SK-N-SH (cell line): ENCODE results near the gene FBXO44. TPM values are rescaled to one million over a fixed set of nuclear protein-coding genes. Genes with fewer than 3 reads are reported as not detected.

Source experiments
- CTCF ChIA-PET: fragments of 300-600, 350-600 bp; formaldehyde crosslinking; extraction: SDS; loops from one replicate; lab custom pipeline; 2021; lab: Yijun Ruan, JAX
- POLR2A ChIA-PET: fragments of 350-600 bp; sonication (Branson Sonifier 250); formaldehyde crosslinking; extraction: SDS; loops from one replicate; lab custom pipeline; 2020; ENCODE audit warnings: antibody characterized with exemption, inconsistent platforms; lab: Yijun Ruan, JAX
- DNase-seq: peaks from one replicate; pipeline ENCODE4 v3.0.0; 2012
- H2AFZ ChIP-seq: fragments of 200-600 bp; sonication (generic); 2 replicates; pipeline ENCODE4 v1.8.1; 2016; ENCODE audit warnings: antibody characterized with exemption, mild to moderate bottlenecking, low read depth
- H3F3A ChIP-seq: fragments of 200-600 bp; sonication (generic); replicated peaks from 2 replicates; pipeline ENCODE3; 2016; ENCODE audit warnings: antibody characterized with exemption, mild to moderate bottlenecking; ENCODE audit not compliant: insufficient read depth
- H3K27ac ChIP-seq, 2 experiments: fragments of 200-500 bp in 1 of 2; fragments of 200-600 bp in 1 of 2; sonication (Bioruptor generic) in 1 of 2; sonication (generic), shearing (Covaris generic) in 1 of 2; 2 replicates each; pipeline versions ENCODE4 v1.5.1 to v1.6.1; 2014 to 2016; ENCODE audit warnings: low read depth in 2 of 2, inconsistent platforms in 1 of 2, low read length in 1 of 2, mild to moderate bottlenecking in 1 of 2, mixed read lengths in 1 of 2
- H3K27me3 ChIP-seq: fragments of 200-600 bp; sonication (generic), shearing (Covaris generic); 2 replicates; pipeline ENCODE4 v1.6.1; 2016; ENCODE audit warnings: mixed run types; ENCODE audit not compliant: insufficient read depth
- H3K36me3 ChIP-seq, 2 experiments: fragments of 200-500 bp in 1 of 2; fragments of 200-600 bp in 1 of 2; sonication (Bioruptor generic) in 1 of 2; sonication (generic) in 1 of 2; replicated peaks in 1 of 2; 2 replicates each; pipeline versions ENCODE3 to v1.5.1; 2014 to 2016; ENCODE audit warnings: low read length in 1 of 2, mild to moderate bottlenecking in 1 of 2; ENCODE audit not compliant: insufficient read depth in 2 of 2, control insufficient read depth in 1 of 2
- H3K4me1 ChIP-seq, 2 experiments: fragments of 200-500 bp in 1 of 2; fragments of 200-600 bp in 1 of 2; sonication (Bioruptor generic) in 1 of 2; sonication (generic), shearing (Covaris generic) in 1 of 2; 2 replicates each; pipeline versions ENCODE4 v1.5.1 to v1.6.1; 2014 to 2016; ENCODE audit warnings: low read depth in 1 of 2, low read length in 1 of 2, mixed run types in 1 of 2; ENCODE audit not compliant: insufficient read depth in 2 of 2, control insufficient read depth in 1 of 2
- H3K4me2 ChIP-seq: fragments of 200-600 bp; sonication (generic), shearing (Covaris generic); 2 replicates; pipeline ENCODE4 v1.6.1; 2017; ENCODE audit warnings: mixed run types
- H3K4me3 ChIP-seq, 2 experiments: fragments of 200-500 bp in 1 of 2; fragments of 200-600 bp in 1 of 2; sonication (Bioruptor generic) in 1 of 2; sonication (generic), shearing (Covaris generic) in 1 of 2; 2 replicates each; pipeline versions ENCODE4 v1.5.1 to v1.8.1; 2014 to 2016; ENCODE audit warnings: low read depth in 2 of 2, inconsistent platforms in 1 of 2, low read length in 1 of 2, mild to moderate bottlenecking in 1 of 2, mixed read lengths in 1 of 2, moderate library complexity in 1 of 2
- H3K79me2 ChIP-seq: fragments of 200-600 bp; sonication (generic); 2 replicates; pipeline ENCODE4 v1.8.1; 2017; ENCODE audit warnings: mild to moderate bottlenecking; ENCODE audit not compliant: insufficient read depth
- H3K9ac ChIP-seq: fragments of 200-600 bp; sonication (generic); 2 replicates; pipeline ENCODE4 v1.6.1; 2017; ENCODE audit warnings: mixed run types
- H3K9me2 ChIP-seq: fragments of 200-600 bp; sonication (generic); 2 replicates; pipeline ENCODE4 v1.6.1; 2017; ENCODE audit warnings: mixed run types
- H3K9me3 ChIP-seq: fragments of 200-600 bp; sonication (generic); 2 replicates; pipeline ENCODE4 v1.6.1; 2017; ENCODE audit warnings: mixed run types, mild to moderate bottlenecking, moderate library complexity
- H4K20me1 ChIP-seq: fragments of 200-600 bp; sonication (generic); 2 replicates; pipeline ENCODE4 v1.6.1; 2017; ENCODE audit warnings: mild to moderate bottlenecking, mixed run types; ENCODE audit not compliant: insufficient read depth
- CHD2 ChIP-seq: fragments of 150-350 bp; IDR thresholded peaks from 2 replicates; pipeline ENCODE4 v1.6.1; 2018; ENCODE audit warnings: low read length; ENCODE audit not compliant: partially characterized antibody
- FOSL2 ChIP-seq: IDR thresholded peaks from 2 replicates; pipeline ENCODE4 v1.4.0; 2012; ENCODE audit warnings: low read depth, mild to moderate bottlenecking, moderate library complexity, borderline replicate concordance
- FOXM1 ChIP-seq: IDR thresholded peaks from 2 replicates; pipeline ENCODE4 v1.4.0; 2012; ENCODE audit warnings: low read depth, mild to moderate bottlenecking
- JUND ChIP-seq: IDR thresholded peaks from 2 replicates; pipeline ENCODE4 v1.4.0; 2012
- MXI1 ChIP-seq: IDR thresholded peaks from 2 replicates; pipeline ENCODE4 v1.6.1; 2012; ENCODE audit warnings: mild to moderate bottlenecking, low read depth, low read length, improper control_type of control experiment
- RAD21 ChIP-seq: IDR thresholded peaks from 2 replicates; pipeline ENCODE4 v1.6.1; 2012; ENCODE audit warnings: mild to moderate bottlenecking, low read length
- RCOR1 ChIP-seq: fragments of 150-350 bp; IDR thresholded peaks from 2 replicates; pipeline ENCODE4 v1.6.1; 2017; ENCODE audit warnings: antibody characterized with exemption, low read length
- RFX5 ChIP-seq: IDR thresholded peaks from 2 replicates; pipeline ENCODE4 v1.6.1; 2012; ENCODE audit warnings: mild to moderate bottlenecking, improper control_type of control experiment, low read length
- RXRA ChIP-seq: IDR thresholded peaks from 2 replicates; pipeline ENCODE4 v1.4.0; 2012; ENCODE audit warnings: low read depth, mild to moderate bottlenecking, borderline replicate concordance
- SIN3A ChIP-seq: IDR thresholded peaks from 2 replicates; pipeline ENCODE4 v1.6.1; 2012; ENCODE audit warnings: low read depth, mild to moderate bottlenecking, low read length, moderate library complexity, borderline replicate concordance
- TCF12 ChIP-seq: IDR thresholded peaks from 2 replicates; pipeline ENCODE4 v1.4.0; 2012
- WGBS: methylation state at CpG from one replicate; pipeline ENCODE4 v1.1.6; 2017; ENCODE audit warnings: low lambda C conversion rate; 5-methylcytosine and 5-hydroxymethylcytosine counted together
- polyA plus RNA-seq, 3 experiments: library from polyadenylated mRNA; depleted of rRNA; stranded (reverse); fragments of >200 nt; gene quantifications; 2 replicates each; pipeline ENCODE4 v1.2.3, GENCODE V29; 2012
- TF ChIP-seq, protein P1 (sequence below): fragments of 200-600 bp; sonication (generic); IDR thresholded peaks from 2 replicates; pipeline ENCODE4 v1.6.1; 2017; ENCODE audit warnings: antibody characterized with exemption, mild to moderate bottlenecking, moderate library complexity
- TF ChIP-seq, protein P2 (sequence below): fragments of 150-350 bp; IDR thresholded peaks from 2 replicates; pipeline ENCODE4 v1.6.1; 2016; ENCODE audit warnings: mild to moderate bottlenecking, low read depth, low read length

The FBXO44 gene
- polyA plus RNA-seq, 1 of the 3 experiments (the other 2 are of a cell fraction), result 42.8 TPM

DNA sequence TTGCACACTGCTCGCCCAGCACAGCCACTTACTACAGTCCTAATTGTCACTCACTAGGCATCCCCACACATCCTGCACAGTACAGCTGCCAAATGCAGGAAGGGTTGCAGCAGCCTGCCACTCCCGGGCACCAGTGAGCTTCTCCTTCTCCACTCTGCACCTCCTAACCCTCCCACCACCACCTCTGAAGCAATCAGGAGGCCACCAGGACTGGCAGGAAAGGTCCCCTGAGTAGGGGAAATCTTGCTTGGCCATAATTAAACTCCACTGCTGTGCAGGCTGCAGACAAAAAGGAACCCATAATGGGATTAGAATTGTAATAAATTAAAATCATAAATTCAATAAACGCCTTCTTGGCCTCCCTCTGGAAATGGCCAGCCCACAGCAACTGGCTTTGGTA is 32.3 kb upstream of the FBXO44 start:
- no peak overlapping the region for H2AFZ ChIP-seq
- TF ChIP-seq RAD21, result no peak
- TF ChIP-seq JUND, result no peak
- ChIA-PET POLR2A (no interaction called here), CTCF (interaction anchor here (0.7 to 1.6 kb wide), 4 partner anchors 12 to 380 kb away, joined by 3 to 4 read pairs (median 4); no protein-coding TSS in a partner anchor)
- H3K4me3 ChIP-seq, result no peak overlapping the region
- peaks cover 0 to 6% of the 10 kb centered on the region in 2 experiments; a peak in 1 of 4 replicates for H3K4me1 ChIP-seq
- no peaks in the 10 kb centered on the region for H3F3A ChIP-seq
- DNase-seq, result no peak
- H3K4me2 ChIP-seq, result no peak overlapping the region
- no peaks in the 10 kb centered on the region for H3K79me2 ChIP-seq
- H3K9ac ChIP-seq, result no peak overlapping the region
- H3K9me2 ChIP-seq, result no peaks in the 10 kb centered on the region
- no peaks in the 10 kb centered on the region for H3K9me3 ChIP-seq
- 9% methylated on average over 3 of the region's 3 CpGs for WGBS
- H3K27me3 ChIP-seq, result no peaks in the 10 kb centered on the region; the same call in 1 of the 2 replicates
- no peaks in the 10 kb centered on the region for H4K20me1 ChIP-seq
- H3K27ac ChIP-seq, result no peak overlapping the region
- no peaks in the 10 kb centered on the region for H3K36me3 ChIP-seq

DNA sequence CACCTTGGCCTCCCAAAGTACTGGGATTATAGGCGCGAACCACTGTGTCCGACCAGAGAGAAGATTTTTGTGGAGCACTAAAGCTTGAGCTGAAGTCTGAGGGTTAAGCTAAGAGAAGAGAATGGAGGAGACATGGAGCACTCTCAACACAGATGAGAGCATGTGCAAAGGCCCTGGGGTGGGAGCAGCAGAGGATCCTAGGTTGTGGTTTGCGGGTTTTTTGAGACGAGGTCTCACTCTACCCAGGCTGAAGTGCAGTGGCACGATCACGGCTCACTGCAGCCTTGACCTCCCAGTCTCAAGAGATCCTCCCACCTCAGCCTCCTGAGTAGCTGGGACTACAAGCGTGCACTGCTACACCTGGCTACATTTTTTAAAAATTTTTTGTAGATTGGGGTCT is 31.0 kb upstream of the FBXO44 start:
- H3F3A ChIP-seq, result no peaks in the 10 kb centered on the region
- POLR2A ChIA-PET, result no interaction called here
- H3K36me3 ChIP-seq, result no peaks in the 10 kb centered on the region
- no peaks in the 10 kb centered on the region for H3K9me2 ChIP-seq
- no peaks in the 10 kb centered on the region for H3K79me2 ChIP-seq
- H2AFZ ChIP-seq, result no peak overlapping the region
- no peaks in the 10 kb centered on the region for H3K9me3 ChIP-seq
- H3K27ac ChIP-seq, result no peak overlapping the region
- no peaks in the 10 kb centered on the region; the same call in 1 of the 2 replicates for H3K27me3 ChIP-seq
- no peak overlapping the region for H3K4me3 ChIP-seq
- peaks cover 0 to 4% of the 10 kb centered on the region in 2 experiments; a peak in 1 of 4 replicates for H3K4me1 ChIP-seq
- no peak for DNase-seq
- H3K4me2 ChIP-seq, result no peak overlapping the region
- WGBS, result 57% methylated on average over 8 of the region's 8 CpGs
- CTCF ChIA-PET, result interaction anchor here (1.1 to 1.4 kb wide), 2 partner anchors 11 to 27 kb away, joined by 3 read pairs; no protein-coding TSS in a partner anchor
- TF ChIP-seq RFX5 (no peak), TCF12 (no peak), FOSL2 (no peak), RXRA (no peak), CHD2 (no peak), SIN3A (no peak), RCOR1 (no peak), MXI1 (no peak), FOXM1 (no peak)
- TF ChIP-seq, protein P1, sequence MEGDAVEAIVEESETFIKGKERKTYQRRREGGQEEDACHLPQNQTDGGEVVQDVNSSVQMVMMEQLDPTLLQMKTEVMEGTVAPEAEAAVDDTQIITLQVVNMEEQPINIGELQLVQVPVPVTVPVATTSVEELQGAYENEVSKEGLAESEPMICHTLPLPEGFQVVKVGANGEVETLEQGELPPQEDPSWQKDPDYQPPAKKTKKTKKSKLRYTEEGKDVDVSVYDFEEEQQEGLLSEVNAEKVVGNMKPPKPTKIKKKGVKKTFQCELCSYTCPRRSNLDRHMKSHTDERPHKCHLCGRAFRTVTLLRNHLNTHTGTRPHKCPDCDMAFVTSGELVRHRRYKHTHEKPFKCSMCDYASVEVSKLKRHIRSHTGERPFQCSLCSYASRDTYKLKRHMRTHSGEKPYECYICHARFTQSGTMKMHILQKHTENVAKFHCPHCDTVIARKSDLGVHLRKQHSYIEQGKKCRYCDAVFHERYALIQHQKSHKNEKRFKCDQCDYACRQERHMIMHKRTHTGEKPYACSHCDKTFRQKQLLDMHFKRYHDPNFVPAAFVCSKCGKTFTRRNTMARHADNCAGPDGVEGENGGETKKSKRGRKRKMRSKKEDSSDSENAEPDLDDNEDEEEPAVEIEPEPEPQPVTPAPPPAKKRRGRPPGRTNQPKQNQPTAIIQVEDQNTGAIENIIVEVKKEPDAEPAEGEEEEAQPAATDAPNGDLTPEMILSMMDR, result no peak
- TF ChIP-seq, protein P2, sequence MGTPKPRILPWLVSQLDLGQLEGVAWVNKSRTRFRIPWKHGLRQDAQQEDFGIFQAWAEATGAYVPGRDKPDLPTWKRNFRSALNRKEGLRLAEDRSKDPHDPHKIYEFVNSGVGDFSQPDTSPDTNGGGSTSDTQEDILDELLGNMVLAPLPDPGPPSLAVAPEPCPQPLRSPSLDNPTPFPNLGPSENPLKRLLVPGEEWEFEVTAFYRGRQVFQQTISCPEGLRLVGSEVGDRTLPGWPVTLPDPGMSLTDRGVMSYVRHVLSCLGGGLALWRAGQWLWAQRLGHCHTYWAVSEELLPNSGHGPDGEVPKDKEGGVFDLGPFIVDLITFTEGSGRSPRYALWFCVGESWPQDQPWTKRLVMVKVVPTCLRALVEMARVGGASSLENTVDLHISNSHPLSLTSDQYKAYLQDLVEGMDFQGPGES, result no peak
- H4K20me1 ChIP-seq, result no peaks in the 10 kb centered on the region
- no peak overlapping the region for H3K9ac ChIP-seq
